NT2/D1 (cell line): Measurements from ENCODE around the gene VIT.

Source experiments
- DNase-seq: peaks from one replicate; pipeline ENCODE4 v3.0.0-alpha.2; 2011; ENCODE audit warnings: low read depth, low spot score
- H3K27me3 ChIP-seq: 2 replicates; pipeline ENCODE4 v1.6.0; 2011; ENCODE audit warnings: mild to moderate bottlenecking; ENCODE audit not compliant: insufficient read length, insufficient read depth
- H3K36me3 ChIP-seq: 2 replicates; pipeline ENCODE4 v1.6.1; 2011; ENCODE audit warnings: mild to moderate bottlenecking, low read length, mixed read lengths; ENCODE audit not compliant: insufficient read depth, insufficient read length
- H3K4me1 ChIP-seq: 2 replicates; pipeline ENCODE4 v1.5.1; 2011; ENCODE audit not compliant: insufficient read depth, insufficient read length
- H3K4me3 ChIP-seq: 2 replicates; pipeline ENCODE4 v1.5.1; 2011; ENCODE audit warnings: low read depth; ENCODE audit not compliant: insufficient read length
- H3K9ac ChIP-seq: 2 replicates; pipeline ENCODE4 v1.6.0; 2011; ENCODE audit warnings: low read depth; ENCODE audit not compliant: insufficient read length
- H3K9me3 ChIP-seq: 2 replicates; pipeline ENCODE4 v1.5.1; 2011; ENCODE audit warnings: mild to moderate bottlenecking, low read length; ENCODE audit not compliant: insufficient read depth
- SUZ12 ChIP-seq: IDR thresholded peaks from 2 replicates; pipeline ENCODE4 v1.6.1; 2011; ENCODE audit not compliant: insufficient read length, insufficient read depth; ENCODE audit errors: extremely low read depth
- YY1 ChIP-seq: IDR thresholded peaks from 2 replicates; pipeline ENCODE4 v1.6.1; 2011; ENCODE audit not compliant: insufficient read length, insufficient read depth
- ZNF274 ChIP-seq: IDR thresholded peaks from 2 replicates; pipeline ENCODE4 v1.6.1; 2011; ENCODE audit warnings: mild to moderate bottlenecking, low read depth, low read length

VIT gene

DNA sequence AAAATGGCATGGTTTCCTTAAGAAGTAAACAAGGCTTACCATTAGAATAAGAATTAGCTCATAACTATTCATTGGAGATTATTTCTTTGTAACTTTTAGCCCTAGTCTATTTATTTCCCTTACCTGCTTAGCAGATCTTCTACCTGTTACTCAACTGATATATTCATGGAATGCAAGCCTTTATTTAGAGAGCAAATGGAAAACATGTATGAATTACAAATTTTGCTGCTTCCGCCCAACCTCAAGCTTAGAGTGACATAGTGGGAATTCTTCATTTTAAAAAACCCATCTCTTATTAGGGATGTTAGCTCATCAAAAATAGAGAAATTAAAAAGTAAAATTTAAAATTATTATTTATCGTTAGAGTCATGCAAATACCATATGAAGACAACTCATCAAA is 158.9 kb downstream of the VIT start:
- no peak overlapping the region for H3K9ac ChIP-seq
- no peak overlapping the region for H3K4me3 ChIP-seq
- H3K9me3 ChIP-seq, result no peaks in the 10 kb centered on the region
- peaks cover 22% of the 10 kb centered on the region for H3K36me3 ChIP-seq
- no peaks in the 10 kb centered on the region for H3K4me1 ChIP-seq
- TF ChIP-seq YY1 (no peak), ZNF274 (no peak), SUZ12 (no peak)
- no peak for DNase-seq
- no peaks in the 10 kb centered on the region for H3K27me3 ChIP-seq

DNA sequence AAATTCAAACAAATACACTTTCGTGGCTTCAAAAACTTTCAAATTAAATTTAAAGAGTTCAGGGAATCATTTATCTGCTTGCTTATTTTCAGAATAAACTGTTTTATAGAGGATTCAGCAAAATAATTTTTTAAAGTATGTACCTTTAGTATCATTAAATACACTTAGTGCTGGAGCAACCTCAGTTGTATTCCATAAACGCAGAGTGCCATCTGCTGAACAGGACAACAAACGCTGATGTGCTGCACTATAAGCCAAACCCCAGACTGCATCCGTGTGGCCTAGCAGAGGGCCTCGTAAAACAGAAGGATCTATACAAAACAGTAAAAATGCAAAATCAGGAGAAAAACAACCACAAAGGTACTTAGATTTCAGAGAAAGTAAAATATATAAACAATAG is 161.2 kb downstream of the VIT start:
- Histone ChIP-seq H3K4me1 (no peaks in the 10 kb centered on the region), H3K36me3 (peaks cover 16% of the 10 kb centered on the region), H3K4me3 (no peak overlapping the region), H3K27me3 (no peaks in the 10 kb centered on the region), H3K9me3 (no peaks in the 10 kb centered on the region), H3K9ac (no peak overlapping the region)
- DNase-seq, result no peak
- TF ChIP-seq YY1 (no peak), SUZ12 (no peak), ZNF274 (no peak)

DNA sequence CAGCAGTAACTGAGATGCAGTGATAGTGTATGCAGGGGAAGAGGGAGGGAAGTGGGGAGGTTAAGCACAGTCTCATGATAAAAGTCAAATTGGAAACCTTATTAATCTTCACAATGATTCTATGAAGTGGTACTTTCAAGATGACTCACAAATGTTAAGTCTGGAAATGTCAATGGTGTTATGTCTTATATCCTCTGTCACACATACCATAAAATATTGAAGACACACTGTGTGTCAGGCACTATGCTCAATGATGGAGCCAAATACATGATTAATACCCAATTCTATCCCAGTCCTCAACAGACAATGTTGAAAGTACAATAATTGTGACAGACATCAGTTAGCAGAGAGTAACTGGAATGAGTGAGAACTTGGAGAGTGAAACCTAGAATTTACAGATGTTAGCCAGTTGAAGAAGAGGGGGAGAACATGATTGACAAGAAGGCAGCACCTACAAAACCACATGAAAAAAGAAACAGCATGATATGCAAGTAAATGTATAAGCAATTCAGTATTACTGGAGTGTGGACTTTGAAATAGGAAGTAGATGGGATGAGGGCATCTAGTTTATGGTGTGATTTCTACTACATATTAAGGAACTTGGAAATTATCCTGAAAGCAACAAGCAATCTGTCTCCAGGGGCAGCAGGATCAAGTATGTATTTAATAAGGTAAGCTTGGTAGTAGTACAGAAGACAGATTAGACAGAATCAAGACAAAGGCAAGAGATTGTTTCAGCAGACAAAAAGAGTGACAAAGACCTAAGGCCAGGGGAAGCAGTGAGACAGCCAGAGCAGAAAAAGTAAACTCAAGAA is 162.3 kb downstream of the VIT start:
- Histone ChIP-seq H3K4me1 (no peaks in the 10 kb centered on the region), H3K9me3 (no peaks in the 10 kb centered on the region), H3K36me3 (peaks cover 16% of the 10 kb centered on the region), H3K27me3 (no peaks in the 10 kb centered on the region), H3K9ac (no peak overlapping the region), H3K4me3 (no peak overlapping the region)
- no peak for TF ChIP-seq ZNF274
- no peak for TF ChIP-seq YY1
- TF ChIP-seq SUZ12, result no peak
- DNase-seq, result no peak

DNA sequence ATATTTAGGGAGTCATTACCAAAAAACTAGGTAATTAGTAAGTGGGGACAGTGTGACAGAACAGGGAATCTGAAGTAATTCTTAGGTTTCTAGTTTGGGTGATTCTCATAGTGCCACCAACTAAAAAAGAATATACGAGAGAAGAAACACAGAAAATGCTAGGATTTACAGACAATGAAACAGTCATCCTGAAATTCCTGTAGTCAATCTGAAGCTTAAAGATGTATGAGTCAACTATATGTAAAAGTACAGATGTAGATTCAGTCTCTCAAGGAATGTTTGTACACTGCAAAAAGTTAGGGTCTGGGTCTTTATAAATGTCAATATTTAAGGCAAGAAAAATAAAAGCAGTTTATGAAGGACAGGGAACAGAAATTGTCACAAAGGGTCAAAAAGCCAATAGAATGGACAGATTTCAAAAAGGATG is 162.9 kb downstream of the VIT start:
- Histone ChIP-seq H3K36me3 (peaks cover 16% of the 10 kb centered on the region), H3K4me3 (no peak overlapping the region), H3K9me3 (no peaks in the 10 kb centered on the region), H3K4me1 (no peaks in the 10 kb centered on the region), H3K9ac (no peak overlapping the region), H3K27me3 (no peaks in the 10 kb centered on the region)
- DNase-seq, result no peak
- TF ChIP-seq ZNF274, result no peak
- no peak for TF ChIP-seq YY1
- TF ChIP-seq SUZ12, result no peak

DNA sequence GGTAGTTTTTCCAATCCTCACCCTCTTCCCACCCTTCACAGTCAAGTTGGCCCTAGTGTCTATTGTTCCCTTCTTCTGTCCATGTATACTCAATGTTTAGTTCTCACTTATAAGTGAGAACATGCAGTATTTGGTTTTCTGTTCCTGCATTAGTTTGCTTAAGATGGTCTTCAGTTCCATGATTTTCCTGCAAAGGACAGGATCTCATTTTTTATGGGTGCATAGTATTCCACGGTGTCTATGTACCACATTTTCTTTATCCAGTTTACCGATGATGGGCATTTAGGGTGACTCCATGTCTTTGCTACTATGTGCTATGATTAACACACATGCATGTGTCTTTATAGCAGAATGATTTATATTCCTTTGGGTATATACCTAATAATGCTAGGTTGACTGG is 165.4 kb downstream of the VIT start:
- Histone ChIP-seq H3K9me3 (no peaks in the 10 kb centered on the region), H3K4me1 (no peaks in the 10 kb centered on the region), H3K9ac (no peak overlapping the region), H3K4me3 (no peak overlapping the region), H3K27me3 (no peaks in the 10 kb centered on the region), H3K36me3 (peaks cover 6% of the 10 kb centered on the region)
- DNase-seq, result no peak
- TF ChIP-seq SUZ12 (no peak), ZNF274 (no peak), YY1 (no peak)
